Osteocyte (in vitro differentiated cells): ENCODE measurements around the gene SART3. TPM values are rescaled to one million over a fixed set of nuclear protein-coding genes. Genes with fewer than 3 reads are reported as not detected.

ENCODE experiments used
- DNase-seq: peaks from one replicate; pipeline ENCODE4 v3.0.0; 2021; ENCODE audit warnings: mixed read lengths; ENCODE audit not compliant: unreplicated experiment; ENCODE audit errors: extremely low spot score
- H3K27ac Mint-ChIP-seq: one replicate; pipeline ENCODE4 v1.8.0; 2021; ENCODE audit warnings: mild to moderate bottlenecking, mixed read lengths; ENCODE audit not compliant: unreplicated experiment
- H3K27me3 Mint-ChIP-seq: one replicate; pipeline ENCODE4 v1.8.0; 2021; ENCODE audit warnings: mixed read lengths; ENCODE audit not compliant: unreplicated experiment
- H3K36me3 Mint-ChIP-seq: one replicate; pipeline ENCODE4 v1.8.0; 2021; ENCODE audit warnings: mixed read lengths; ENCODE audit not compliant: unreplicated experiment
- H3K4me1 Mint-ChIP-seq: one replicate; pipeline ENCODE4 v1.8.0; 2021; ENCODE audit warnings: mixed read lengths; ENCODE audit not compliant: unreplicated experiment
- H3K4me3 Mint-ChIP-seq: one replicate; pipeline ENCODE4 v1.8.0; 2021; ENCODE audit warnings: mild to moderate bottlenecking, moderate library complexity, mixed read lengths; ENCODE audit not compliant: unreplicated experiment
- H3K9me3 Mint-ChIP-seq: one replicate; pipeline ENCODE4 v1.8.0; 2021; ENCODE audit warnings: mixed read lengths; ENCODE audit not compliant: unreplicated experiment
- total RNA-seq: library from RNA; stranded (reverse); gene quantifications from 2 replicates; pipeline ENCODE4 v1.2.1, GENCODE V29; 2021
- TF ChIP-seq, protein P1 (sequence below): fragments of 200-600 bp; sonication (generic); IDR thresholded peaks from 2 replicates; pipeline ENCODE4 v1.5.0; 2021; ENCODE audit warnings: antibody characterized with exemption, mild to moderate bottlenecking, moderate library complexity

The SART3 gene
- total RNA-seq, 1 donor from 2014 or later = 47.2 TPM

GRCh38 chr12:108478611-108479206 lies 82.3 kb downstream of the SART3 start:
- Mint-ChIP-seq H3K4me1 (peaks cover 4% of the 10 kb centered on the region), H3K9me3 (no peaks in the 10 kb centered on the region), H3K4me3 (no peak overlapping the region), H3K27ac (no peak overlapping the region), H3K27me3 (peaks cover 7% of the 10 kb centered on the region), H3K36me3 (no peaks in the 10 kb centered on the region)
- DNase-seq = no peak
- TF ChIP-seq, protein P1, sequence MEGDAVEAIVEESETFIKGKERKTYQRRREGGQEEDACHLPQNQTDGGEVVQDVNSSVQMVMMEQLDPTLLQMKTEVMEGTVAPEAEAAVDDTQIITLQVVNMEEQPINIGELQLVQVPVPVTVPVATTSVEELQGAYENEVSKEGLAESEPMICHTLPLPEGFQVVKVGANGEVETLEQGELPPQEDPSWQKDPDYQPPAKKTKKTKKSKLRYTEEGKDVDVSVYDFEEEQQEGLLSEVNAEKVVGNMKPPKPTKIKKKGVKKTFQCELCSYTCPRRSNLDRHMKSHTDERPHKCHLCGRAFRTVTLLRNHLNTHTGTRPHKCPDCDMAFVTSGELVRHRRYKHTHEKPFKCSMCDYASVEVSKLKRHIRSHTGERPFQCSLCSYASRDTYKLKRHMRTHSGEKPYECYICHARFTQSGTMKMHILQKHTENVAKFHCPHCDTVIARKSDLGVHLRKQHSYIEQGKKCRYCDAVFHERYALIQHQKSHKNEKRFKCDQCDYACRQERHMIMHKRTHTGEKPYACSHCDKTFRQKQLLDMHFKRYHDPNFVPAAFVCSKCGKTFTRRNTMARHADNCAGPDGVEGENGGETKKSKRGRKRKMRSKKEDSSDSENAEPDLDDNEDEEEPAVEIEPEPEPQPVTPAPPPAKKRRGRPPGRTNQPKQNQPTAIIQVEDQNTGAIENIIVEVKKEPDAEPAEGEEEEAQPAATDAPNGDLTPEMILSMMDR = no peak

GRCh38 chr12:108477881-108478259 lies 83.1 kb downstream of the SART3 start:
- Mint-ChIP-seq H3K36me3 (no peaks in the 10 kb centered on the region), H3K9me3 (no peaks in the 10 kb centered on the region), H3K4me1 (peaks cover 4% of the 10 kb centered on the region), H3K27me3 (peaks cover 7% of the 10 kb centered on the region), H3K27ac (no peak overlapping the region), H3K4me3 (no peak overlapping the region)
- TF ChIP-seq, protein P1 = no peak
- no peak for DNase-seq

GRCh38 chr12:108477055-108477880 lies 83.7 kb downstream of the SART3 start:
- no peak for DNase-seq
- TF ChIP-seq, protein P1 = no peak
- Mint-ChIP-seq H3K27me3 (peaks cover 2% of the 10 kb centered on the region), H3K4me3 (no peak overlapping the region), H3K36me3 (no peaks in the 10 kb centered on the region), H3K27ac (no peak overlapping the region), H3K4me1 (no peaks in the 10 kb centered on the region), H3K9me3 (no peaks in the 10 kb centered on the region)

- Mint-ChIP-seq H3K27ac (no peak overlapping the region), H3K27me3 (no peaks in the 10 kb centered on the region), H3K4me3 (no peak overlapping the region), H3K4me1 (no peaks in the 10 kb centered on the region), H3K36me3 (no peaks in the 10 kb centered on the region), H3K9me3 (no peaks in the 10 kb centered on the region)
- TF ChIP-seq, protein P1 = no peak
- no peak for DNase-seq
These were observed 85.6 kb downstream of the SART3 start for GRCh38 chr12:108475396-108475795.

DNA sequence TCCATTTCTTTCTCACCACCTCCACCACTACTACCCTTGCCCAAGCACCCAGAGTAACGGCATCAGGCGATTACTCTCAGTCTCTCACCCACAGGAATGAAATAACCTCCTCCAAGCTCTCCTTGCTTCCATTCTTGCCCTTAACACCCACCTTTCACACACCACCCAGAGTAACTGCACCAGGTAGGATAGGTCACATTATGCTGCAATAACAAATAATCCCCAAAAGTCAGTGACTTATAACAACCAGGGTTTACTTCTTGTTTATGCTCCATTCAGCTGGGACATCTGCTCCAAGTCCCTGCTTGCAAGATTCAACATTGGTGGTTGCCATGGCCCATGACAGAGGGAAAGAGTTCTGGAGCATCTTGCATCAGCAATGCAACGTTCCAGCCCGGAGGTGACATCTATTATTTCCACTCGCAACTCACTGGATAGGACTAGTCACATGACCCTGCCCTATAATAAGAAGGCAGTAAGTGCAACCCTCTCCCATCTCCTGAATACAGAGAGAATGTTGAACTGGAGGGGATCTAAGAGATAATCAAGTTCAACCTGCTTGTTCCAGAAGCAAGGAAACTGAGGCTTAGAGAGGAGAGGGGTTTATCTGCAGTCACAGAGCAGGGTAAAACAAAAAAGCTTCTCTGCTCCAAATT lies 87.4 kb downstream of the SART3 start:
- TF ChIP-seq, protein P1 = no peak
- H3K36me3 Mint-ChIP-seq = no peaks in the 10 kb centered on the region
- H3K4me3 Mint-ChIP-seq = no peak overlapping the region
- H3K4me1 Mint-ChIP-seq = no peaks in the 10 kb centered on the region
- H3K27me3 Mint-ChIP-seq = no peaks in the 10 kb centered on the region
- no peak overlapping the region for H3K27ac Mint-ChIP-seq
- H3K9me3 Mint-ChIP-seq = no peaks in the 10 kb centered on the region
- DNase-seq = no peak
